ENCODE results near the gene NEUROD2.
A peak's percentile ranks its signal among the peaks of the same experiment; 100 is the strongest.

The NEUROD2 gene

DNA sequence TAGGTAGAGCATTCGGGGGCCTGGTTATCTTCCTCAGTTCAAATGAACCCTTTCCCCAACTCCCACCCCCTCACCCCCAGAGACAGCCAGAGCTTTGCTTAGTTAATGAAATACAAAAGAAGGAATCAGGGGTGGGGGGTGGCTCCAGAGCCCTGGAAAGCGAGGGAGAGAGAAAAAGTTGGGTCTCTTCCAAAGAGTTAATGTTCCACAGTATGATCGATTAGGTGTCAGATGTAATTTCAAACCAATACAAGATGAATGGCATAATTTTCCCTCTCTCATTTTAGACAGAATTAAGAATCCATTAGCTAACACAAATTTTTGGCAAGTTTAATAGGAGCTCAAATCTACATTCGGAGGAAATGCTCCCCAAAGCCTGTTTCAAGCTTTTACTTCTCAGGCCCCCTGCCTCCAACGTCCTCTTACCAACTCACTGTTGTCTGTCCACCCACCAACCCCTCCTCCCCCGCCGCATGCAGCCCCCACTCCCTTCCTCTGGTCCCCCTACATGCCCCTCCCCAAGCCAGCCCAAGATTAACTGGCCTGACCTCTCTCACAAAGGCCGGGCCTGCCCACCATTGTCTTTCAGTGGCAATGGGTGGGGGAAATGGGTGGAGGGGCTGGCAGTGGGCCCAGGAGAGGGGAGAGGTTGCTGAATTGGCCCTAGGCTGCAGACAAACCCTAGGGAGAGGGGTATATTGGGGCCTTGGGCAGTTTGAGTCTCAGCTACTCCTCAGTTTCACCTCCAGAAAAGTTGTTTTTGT lies 28.2 kb downstream of the NEUROD2 start:
- DNase-seq (ENCODE audit: low read depth) = no peak

DNA sequence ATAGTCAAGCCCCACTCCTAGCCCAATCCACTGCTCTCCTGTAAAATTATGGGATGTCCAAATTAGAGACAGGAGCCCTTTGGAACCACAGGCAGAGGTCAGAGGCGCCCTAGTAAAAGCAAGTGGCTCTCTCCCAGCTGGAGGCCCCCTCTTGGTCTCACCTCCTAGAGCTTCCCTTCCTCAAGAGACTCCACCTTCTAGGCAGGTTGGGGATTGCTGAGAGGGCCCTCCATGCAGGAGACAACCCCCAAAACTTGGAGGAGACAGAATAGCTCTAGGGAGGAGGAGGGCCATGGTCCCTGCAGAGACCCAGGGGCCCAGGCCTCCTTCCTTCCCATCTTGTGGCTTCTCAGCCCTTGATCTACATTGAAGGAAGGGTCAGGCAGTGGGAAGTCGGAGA lies 29.4 kb downstream of the NEUROD2 start:
- no peak for DNase-seq (ENCODE audit: low read depth)

DNA sequence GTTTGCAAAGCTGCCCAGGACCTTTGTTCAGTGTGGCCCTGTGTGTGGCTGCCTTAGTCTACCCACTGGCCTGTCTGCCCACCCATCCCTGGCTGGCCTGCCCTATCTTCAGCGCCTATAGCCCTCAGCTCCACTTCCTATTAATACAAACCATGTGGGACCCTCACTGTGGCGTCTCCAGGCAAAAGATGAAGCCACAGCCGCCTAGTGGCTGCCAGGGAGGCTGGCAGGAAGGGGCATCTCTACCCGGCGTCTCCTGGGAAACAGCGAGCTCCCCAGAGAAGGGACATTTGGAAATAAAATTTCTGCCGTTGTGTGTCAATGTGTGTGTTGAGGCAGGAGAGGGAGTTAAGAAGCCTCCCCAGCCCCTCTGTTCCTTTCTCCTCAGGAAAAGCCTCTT lies 31.5 kb downstream of the NEUROD2 start:
- peak; percentile 47 for DNase-seq (ENCODE audit: low read depth)

DNA sequence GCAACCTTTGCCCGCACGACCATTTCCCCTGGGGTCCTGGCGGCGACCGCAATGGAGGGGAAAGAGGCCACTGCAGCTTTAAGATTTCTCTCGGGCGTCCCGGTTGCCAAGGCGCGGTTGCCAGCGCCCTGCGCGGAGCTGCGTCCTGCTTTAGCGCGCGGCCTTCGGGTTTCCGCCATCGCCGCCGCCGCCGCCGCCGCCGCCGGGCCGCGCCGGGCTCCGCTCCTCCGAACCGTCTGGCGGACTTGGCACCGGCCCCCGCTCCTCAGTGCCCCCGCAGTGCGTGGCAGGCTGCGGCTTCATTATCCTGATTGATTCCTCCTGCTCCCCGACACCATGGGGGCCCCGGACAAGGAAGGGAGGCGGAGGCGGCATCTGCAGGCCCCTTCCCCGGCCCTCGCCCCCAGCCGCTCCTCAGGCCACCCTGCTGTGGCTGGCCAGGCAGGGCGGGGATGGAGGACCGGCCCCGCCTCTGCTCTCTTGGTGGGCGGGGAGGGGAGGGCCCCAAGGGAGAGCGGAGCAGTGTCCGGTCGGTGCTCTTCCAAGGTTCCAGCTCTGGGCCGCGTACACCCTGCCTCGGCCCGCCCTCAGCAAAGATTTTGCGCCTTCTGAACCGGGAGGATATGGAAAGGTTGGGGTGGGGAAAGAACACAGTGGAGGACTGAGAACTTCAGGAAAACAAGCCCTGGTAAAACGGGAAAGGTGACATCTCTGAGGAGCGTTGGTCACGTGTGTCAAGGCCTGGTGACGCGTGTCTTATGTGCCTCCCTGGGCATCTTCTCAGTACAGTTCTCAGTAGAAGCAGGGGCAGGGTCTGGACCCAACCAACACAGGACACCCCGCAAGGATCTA lies 34.0 kb downstream of the NEUROD2 start:
- peak; percentile 77 for DNase-seq (ENCODE audit: low read depth)

DNA sequence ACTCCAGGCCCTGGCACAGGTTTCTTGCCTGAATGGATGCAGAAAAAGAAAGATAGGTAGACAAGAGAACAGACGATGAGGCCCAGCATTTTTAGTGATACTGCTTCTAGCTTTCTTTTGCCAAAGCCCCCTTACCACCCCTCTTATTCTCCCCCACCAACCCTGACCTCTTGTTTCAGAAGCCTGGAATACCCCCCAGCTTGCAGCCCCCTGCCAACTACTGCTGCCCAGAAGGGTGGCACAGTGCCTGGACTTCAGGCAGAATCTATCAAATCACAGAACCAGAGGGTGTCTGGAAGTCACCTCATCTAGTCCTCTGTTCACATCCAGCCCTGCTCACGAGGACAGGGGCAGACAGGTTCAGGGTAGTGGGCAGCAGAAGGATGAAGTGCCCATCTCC lies 35.6 kb downstream of the NEUROD2 start:
- DNase-seq (ENCODE audit: low read depth) = no peak

DNA sequence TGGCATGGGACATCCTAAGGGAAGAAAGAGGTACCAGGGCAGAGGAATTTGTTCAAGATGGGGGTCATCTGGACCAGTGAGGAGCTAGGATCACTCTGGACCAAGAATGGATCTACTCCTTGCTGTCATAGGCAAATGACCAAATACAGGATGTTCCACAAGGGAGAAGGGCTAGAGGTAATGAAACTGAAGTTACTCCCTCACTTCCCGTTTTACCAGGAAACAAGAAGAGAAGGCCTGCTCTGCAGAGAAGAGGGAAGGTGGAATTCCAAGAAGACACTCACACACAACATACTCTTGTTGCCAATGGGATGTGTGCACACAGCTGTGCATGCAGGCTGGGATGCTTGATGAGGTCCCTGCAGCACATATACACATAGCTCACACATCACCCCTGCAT lies 38.6 kb downstream of the NEUROD2 start:
- no peak for DNase-seq (ENCODE audit: low read depth)

DNA sequence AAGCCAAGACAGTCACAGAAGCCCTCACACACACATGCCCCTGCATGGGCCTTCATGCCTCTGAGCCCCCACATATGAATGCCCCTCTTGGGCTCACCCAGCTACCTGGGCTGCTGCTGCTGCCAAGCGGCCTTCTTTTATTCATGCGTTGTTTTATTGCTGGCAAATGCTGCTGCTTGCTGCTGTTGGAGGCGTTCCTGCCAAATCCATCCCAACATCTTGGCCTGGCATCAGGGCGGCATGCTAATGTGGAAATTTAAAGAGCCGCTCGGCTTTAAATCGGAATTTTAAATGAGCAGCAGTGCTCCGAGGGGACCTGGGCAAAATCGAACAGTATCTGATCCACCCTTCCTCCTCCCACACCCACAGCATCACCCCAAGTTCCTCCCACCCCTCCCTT lies 39.0 kb downstream of the NEUROD2 start:
- no peak for DNase-seq (ENCODE audit: low read depth)

DNA sequence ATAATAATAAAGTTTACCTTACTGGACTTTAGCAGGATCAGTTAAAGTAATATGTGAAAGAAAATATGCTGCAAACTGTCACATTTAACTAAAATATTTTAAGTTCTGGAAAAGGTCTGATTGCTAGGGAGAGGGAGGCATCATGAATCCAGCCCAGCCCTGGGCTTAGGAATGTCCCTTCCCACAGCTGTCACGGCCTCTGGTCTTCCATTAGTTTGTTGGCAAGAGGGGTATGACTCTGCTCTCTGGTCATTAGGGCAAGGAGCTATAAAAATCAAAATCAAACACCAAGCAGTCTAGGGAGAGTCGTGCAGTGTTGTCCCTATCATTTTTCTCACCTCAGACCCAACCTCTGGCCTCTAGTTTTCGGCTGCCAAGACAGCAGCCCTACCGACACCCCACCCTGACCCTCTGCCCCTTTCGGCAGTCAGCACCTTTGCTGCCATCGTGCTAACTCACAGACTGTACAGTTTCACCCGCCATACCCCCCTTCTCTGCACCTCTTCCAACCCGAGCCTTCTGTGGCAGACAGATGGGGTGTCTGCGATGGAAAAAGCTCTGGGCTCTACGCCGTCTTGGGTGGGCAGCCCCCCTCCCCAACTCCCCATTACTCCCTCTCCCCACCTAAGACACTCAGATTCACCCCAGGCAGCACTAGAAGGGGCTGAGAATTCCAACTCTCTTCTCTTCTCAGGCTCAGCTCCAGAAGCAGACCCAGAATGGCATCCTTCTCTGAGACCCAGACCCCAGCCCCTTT lies 41.4 kb downstream of the NEUROD2 start:
- DNase-seq (ENCODE audit: low read depth) = no peak

DNA sequence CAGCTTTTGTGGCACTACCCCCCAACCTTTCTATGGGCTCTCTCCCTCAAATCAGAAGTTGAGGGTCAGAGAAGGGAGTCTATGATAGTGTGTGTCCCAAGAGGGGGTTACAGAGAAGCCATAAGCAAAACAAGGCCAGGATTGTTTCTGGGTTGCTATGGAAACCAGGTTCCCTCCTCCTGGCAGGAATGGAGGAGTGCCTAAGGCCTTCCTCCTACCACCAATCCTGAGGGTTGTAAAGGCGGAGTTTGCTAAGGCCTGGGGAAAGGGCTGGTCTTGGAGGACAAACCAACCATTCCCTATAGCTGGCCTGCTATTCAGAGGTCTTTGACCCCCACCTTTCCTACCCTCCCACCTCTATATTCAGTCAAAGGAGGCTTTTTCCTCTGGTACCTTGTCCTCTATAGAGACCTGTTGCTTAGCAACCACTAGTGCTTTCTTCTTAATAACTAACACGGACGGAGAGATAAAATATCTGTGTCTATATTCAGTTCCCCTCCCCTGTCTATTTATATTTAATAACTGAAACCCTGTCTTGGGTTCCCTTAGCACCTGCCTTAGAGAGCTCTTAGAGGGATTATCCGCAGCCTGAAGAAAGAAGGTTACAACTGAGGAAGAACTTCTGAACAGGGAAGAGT lies 43.4 kb downstream of the NEUROD2 start:
- DNase-seq (ENCODE audit: low read depth) = peak; percentile 11

DNA sequence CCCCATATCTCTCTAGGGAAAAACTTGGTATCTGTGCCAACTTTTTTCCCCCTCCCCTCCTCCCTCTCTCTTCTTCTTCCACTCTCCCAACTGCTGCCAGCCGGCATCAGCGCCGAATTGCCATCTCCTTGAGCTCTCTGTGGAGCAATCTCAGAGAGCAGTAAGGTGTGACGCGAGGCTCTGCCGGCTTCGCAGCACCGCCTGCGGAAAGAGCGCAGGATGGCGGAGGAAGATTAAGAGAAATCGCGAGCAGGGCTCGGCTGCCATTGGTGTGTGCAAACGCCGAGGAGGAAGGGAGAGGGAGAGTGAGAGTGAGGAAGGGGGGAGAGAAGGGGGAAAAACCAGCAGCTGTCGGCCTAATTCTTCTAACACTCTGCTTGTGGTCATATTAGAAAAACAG lies 44.2 kb downstream of the NEUROD2 start:
- no peak for DNase-seq (ENCODE audit: low read depth)

DNA sequence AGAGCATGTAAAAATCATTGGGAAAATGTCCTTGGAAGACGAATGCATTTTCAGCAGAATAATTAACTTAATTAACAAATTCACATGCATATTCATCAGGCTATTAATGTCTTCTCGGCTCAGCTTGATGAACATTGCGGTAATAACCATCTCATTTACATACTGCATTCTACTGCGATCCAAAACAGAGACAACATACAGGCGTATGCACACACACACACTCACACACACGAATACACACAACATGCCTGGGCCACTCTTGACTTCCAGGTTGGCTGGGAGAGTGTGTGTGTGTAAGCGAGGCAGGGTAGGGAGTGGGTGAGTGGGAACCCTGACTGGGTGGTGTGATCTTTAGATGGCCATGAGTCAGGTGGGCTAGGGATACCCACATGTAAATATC lies 44.7 kb downstream of the NEUROD2 start:
- no peak for DNase-seq (ENCODE audit: low read depth)

DNA sequence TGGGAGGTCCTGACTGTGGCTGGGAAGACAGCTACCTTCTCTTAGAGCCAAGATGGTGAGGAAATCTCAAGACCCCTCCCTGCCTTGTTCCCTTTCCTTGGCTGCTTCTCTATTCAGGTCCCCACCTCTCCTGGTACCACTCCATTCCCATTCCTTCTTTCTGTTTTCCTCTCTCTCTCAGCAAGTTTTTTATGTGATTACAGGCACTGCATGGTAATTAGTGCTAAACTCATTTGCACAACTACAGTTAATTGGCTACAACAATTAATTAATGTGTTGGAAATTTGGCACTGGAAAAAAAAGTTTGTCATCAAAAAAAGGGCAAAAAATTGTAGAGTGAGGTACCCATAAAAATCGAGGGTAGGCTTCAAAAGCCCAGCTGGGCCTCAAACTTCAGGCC lies 45.3 kb downstream of the NEUROD2 start:
- no peak for DNase-seq (ENCODE audit: low read depth)

DNA sequence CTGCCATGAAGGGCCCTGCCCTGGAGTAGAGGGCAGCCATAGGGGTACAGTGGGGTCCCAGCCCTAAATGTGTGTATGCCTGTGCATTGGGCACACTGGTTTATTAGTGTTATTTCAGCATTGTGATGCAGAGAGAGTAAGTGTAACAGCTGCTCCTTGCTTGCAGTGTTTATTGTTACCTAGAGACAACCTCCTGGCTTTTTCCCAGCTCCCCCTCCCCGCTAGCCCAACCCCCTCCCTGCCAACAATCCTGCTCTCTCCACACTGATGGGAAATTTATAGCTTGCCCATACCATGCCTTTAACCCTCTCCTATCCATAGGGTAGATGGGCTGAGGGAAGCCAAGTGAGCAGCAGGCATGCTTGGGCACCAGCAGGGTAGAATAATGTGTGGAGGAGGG lies 51.3 kb downstream of the NEUROD2 start:
- DNase-seq (ENCODE audit: low read depth) = no peak

DNA sequence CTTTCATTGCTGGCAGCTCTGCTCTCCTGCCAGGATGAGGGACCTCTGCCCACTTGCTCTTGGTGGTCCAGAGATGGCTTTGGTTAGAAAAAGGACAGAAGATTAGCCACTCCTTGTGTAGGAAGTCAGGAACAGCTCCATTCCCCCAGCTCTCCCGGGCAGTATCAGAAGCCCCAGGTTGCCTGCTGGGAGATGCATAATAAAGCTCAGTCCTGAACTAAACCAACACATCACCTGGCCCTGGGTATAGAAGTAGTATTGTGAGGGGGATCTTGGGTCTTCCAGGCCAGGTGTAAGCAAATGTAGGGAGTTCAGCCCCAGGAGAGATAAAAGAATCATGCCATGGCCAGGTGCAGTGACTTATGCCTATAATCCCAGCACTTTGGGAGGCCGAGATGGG lies 52.4 kb downstream of the NEUROD2 start:
- DNase-seq (ENCODE audit: low read depth) = no peak

Data from ELR (cell line).